ENCODE measurements around the gene NCBP1.
"Not testable (repeated sequence)": the region's sequence is repeated elsewhere in the genome, so short reads cannot be mapped to it uniquely, and the experiment has no call there.

The NCBP1 gene, protein sequence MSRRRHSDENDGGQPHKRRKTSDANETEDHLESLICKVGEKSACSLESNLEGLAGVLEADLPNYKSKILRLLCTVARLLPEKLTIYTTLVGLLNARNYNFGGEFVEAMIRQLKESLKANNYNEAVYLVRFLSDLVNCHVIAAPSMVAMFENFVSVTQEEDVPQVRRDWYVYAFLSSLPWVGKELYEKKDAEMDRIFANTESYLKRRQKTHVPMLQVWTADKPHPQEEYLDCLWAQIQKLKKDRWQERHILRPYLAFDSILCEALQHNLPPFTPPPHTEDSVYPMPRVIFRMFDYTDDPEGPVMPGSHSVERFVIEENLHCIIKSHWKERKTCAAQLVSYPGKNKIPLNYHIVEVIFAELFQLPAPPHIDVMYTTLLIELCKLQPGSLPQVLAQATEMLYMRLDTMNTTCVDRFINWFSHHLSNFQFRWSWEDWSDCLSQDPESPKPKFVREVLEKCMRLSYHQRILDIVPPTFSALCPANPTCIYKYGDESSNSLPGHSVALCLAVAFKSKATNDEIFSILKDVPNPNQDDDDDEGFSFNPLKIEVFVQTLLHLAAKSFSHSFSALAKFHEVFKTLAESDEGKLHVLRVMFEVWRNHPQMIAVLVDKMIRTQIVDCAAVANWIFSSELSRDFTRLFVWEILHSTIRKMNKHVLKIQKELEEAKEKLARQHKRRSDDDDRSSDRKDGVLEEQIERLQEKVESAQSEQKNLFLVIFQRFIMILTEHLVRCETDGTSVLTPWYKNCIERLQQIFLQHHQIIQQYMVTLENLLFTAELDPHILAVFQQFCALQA

DNA sequence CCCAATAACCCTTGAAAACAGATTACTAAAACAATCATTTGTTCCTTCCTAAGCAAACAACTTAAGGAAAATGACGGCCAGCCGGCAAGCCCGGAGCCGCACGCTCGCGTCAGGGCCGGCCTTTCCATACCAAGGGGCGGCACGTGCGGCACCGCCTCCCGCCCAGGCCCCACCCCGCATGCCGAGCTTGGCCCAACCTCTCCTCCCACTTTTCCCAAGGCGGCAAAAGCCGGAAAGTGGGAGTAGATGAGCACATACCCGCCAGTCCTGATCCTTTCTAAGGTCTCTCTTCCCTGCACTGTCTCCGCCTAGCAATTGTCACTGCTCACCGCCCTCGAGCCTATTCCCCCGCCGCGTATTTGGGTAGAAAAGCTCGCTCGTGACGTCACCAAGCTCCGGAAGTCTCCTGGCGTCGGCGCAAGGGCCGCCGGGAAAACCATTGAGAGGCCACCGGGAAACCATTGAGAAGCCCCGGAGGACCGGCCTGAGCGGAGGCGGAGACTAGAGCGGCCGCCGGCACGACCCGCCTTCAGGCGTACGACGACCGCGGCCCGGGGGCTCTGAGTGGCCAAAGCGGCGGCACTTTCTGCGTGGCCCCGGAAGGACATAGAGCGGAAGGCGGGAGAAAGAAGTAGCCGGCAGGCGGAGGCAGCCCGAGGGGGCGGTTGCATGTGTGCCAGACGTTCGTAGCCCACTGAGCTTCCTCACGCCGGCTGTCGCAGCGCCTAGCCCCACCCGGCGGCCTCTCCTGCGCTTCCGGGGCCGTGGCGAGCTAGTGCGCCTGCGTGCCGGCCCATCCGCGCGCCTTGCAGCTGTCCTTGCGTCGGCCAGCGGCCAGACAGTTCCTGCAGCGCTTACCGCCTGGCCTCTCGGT lies at the start of gene NCBP1, which contains the start of gene TSTD2:
Gene NCBP1 (plus strand): TSS at position 837 of the 874 bp plus-strand sequence. CDS start 61 bp downstream, outside the sequence.
Gene TSTD2 (minus strand): TSS at position 384 of the 874 bp plus-strand sequence. CDS start 5,806 bp downstream, outside the sequence.
- peak; percentile 97 for DNase-seq (ENCODE audit: low spot score)
- H3K27ac Mint-ChIP-seq = peak within 1 kb of the TSS; percentile 99
- peak within 1 kb of the TSS; percentile 95 for H3K4me3 Mint-ChIP-seq
- H3K36me3 Mint-ChIP-seq (ENCODE audit: low read depth) = peaks cover 14% of the 10 kb centered on the region
- H3K4me1 Mint-ChIP-seq (ENCODE audit: low read depth) = peaks cover 40% of the 10 kb centered on the region
- no peaks in the 10 kb centered on the region for H3K27me3 Mint-ChIP-seq (ENCODE audit: low read depth)
- H3K9me3 Mint-ChIP-seq = no peaks in the 10 kb centered on the region

DNA sequence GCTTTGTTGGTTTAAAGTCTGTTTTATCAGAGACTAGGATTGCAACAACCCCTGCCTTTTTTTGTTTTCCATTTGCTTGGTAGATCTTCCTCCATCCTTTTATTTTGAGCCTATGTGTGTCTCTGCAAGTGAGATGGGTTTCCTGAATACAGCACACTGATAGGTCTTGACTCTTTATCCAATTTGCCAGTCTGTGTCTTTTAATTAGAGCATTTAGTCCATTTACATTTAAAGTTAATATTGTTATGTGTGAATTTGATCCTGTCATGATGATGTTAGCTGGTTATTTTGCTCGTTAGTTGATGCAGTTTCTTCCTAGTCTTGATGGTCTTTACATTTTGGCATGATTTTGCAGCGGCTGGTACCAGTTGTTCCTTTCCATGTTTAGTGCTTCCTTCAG lies 48.8 kb upstream of the NCBP1 start:
- H3K9me3 Mint-ChIP-seq; H3K27me3 Mint-ChIP-seq (ENCODE audit: low read depth); H3K36me3 Mint-ChIP-seq (ENCODE audit: low read depth); H3K27ac Mint-ChIP-seq; H3K4me1 Mint-ChIP-seq (ENCODE audit: low read depth); DNase-seq (ENCODE audit: low spot score); H3K4me3 Mint-ChIP-seq: not testable (repeated sequence)

DNA sequence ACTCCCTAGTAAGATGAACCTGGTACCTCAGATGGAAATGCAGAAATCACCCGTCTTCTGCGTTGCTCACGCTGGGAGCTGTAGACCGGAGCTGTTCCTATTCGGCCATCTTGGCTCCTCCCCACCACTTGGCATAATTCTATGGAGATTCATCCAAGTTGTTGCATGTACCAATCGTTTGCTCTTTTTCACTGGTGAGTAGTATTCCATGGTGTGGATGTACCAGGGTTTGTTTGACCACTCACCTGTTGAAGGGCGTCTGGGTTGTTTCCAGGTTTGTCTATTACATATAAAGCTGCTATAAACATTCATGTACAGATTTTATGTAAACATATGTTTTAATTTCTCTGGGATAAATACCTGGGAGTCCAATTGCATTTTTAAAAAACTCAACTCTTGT lies 46.7 kb upstream of the NCBP1 start:
- not testable (repeated sequence) for H3K4me1 Mint-ChIP-seq (ENCODE audit: low read depth); H3K4me3 Mint-ChIP-seq; H3K36me3 Mint-ChIP-seq (ENCODE audit: low read depth); H3K27ac Mint-ChIP-seq; DNase-seq (ENCODE audit: low spot score); H3K27me3 Mint-ChIP-seq (ENCODE audit: low read depth); H3K9me3 Mint-ChIP-seq

DNA sequence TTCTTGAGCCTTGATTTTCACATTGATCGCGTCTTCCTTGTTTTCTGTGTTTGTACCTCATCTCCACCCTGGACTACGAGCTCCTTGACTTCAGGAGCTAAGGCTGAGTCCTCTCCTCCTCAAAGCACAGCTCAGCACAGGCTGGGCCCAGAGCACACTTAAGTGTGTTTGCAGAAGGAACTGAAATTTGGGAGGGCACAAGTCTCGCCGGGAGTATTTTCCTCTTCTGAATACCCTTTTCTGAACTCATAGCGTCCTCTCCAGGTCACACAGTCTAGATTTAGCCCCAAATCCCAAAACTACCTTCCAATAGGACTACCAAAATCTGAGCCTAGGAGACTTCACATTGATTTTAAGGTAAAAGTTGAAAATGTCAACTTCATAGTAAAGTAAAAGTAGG lies 42.1 kb upstream of the NCBP1 start:
- Mint-ChIP-seq H3K27ac (no peak overlapping the region), H3K4me3 (no peak overlapping the region), H3K27me3 (ENCODE audit: low read depth) (peaks cover 7% of the 10 kb centered on the region), H3K9me3 (peaks cover 8% of the 10 kb centered on the region), H3K4me1 (ENCODE audit: low read depth) (peaks cover 4% of the 10 kb centered on the region), H3K36me3 (ENCODE audit: low read depth) (no peaks in the 10 kb centered on the region)
- no peak for DNase-seq (ENCODE audit: low spot score)

GRCh38 chr9:97592126-97592525 lies 41.5 kb upstream of the NCBP1 start:
- peaks cover 4% of the 10 kb centered on the region for H3K4me1 Mint-ChIP-seq (ENCODE audit: low read depth)
- H3K36me3 Mint-ChIP-seq (ENCODE audit: low read depth) = no peaks in the 10 kb centered on the region
- peaks cover 7% of the 10 kb centered on the region for H3K27me3 Mint-ChIP-seq (ENCODE audit: low read depth)
- H3K9me3 Mint-ChIP-seq = peaks cover 5% of the 10 kb centered on the region
- no peak for DNase-seq (ENCODE audit: low spot score)
- H3K4me3 Mint-ChIP-seq = no peak overlapping the region
- H3K27ac Mint-ChIP-seq = no peak overlapping the region

- H3K4me1 Mint-ChIP-seq (ENCODE audit: low read depth) = peaks cover 9% of the 10 kb centered on the region
- peaks cover 9% of the 10 kb centered on the region for H3K27me3 Mint-ChIP-seq (ENCODE audit: low read depth)
- no peak overlapping the region for H3K27ac Mint-ChIP-seq
- no peak overlapping the region for H3K4me3 Mint-ChIP-seq
- H3K9me3 Mint-ChIP-seq = no peaks in the 10 kb centered on the region
- DNase-seq (ENCODE audit: low spot score) = no peak
- H3K36me3 Mint-ChIP-seq (ENCODE audit: low read depth) = peaks cover 2% of the 10 kb centered on the region
These were observed 39.7 kb upstream of the NCBP1 start for GRCh38 chr9:97593960-97594359.

DNA sequence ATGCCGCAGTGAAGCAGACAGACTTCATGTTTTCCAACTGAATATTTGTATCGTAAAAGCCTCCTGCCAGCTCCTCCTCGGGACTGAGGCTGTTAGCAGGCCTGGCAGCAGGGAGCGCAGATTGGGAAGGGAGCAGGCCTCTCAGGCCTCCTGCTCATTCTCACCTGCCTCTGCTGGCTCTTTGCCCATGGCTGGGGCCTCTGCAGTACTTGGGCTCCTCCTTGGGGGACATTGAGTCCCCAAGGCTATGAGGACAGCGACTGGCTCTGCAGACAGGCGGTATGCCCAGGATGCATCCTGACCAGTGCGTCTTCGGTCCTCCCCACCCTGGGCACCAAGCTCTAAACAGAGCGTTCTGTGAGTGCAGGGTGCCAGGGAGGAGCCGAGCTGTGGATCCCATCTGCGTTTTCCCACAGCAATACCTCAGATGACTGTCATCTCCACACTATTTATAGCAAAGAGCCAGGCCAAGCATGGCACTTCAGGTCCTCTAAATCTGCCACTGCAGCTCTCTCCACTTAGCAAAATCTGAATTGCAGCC lies 39.2 kb upstream of the NCBP1 start:
- Mint-ChIP-seq H3K36me3 (ENCODE audit: low read depth) (peaks cover 2% of the 10 kb centered on the region), H3K27me3 (ENCODE audit: low read depth) (peaks cover 9% of the 10 kb centered on the region), H3K4me1 (ENCODE audit: low read depth) (peaks cover 9% of the 10 kb centered on the region), H3K4me3 (no peak overlapping the region), H3K9me3 (no peaks in the 10 kb centered on the region), H3K27ac (no peak overlapping the region)
- DNase-seq (ENCODE audit: low spot score) = no peak

DNA sequence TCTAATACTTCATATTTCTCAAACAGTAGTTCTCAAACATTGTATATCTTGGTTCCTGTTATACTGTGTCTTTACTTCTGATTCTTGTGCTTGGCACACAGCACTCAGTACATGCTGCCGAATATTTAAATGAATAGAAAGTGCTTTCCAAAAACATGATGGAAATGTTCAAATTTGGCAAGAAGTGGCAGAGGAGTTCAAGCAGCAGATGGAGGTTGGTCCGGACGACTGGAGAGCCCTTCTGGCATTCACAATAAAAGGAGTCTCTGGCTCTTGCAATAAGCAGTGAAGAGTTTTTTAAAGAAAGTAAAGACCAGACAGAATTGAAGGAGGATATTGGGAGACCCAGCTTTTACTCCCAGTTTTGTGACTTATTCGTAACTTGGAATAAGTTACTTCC lies 36.7 kb upstream of the NCBP1 start:
- peaks cover 7% of the 10 kb centered on the region for H3K27me3 Mint-ChIP-seq (ENCODE audit: low read depth)
- H3K9me3 Mint-ChIP-seq = no peaks in the 10 kb centered on the region
- no peak for DNase-seq (ENCODE audit: low spot score)
- H3K4me1 Mint-ChIP-seq (ENCODE audit: low read depth) = peaks cover 9% of the 10 kb centered on the region
- H3K36me3 Mint-ChIP-seq (ENCODE audit: low read depth) = peaks cover 9% of the 10 kb centered on the region
- H3K4me3 Mint-ChIP-seq = no peak overlapping the region
- no peak overlapping the region for H3K27ac Mint-ChIP-seq

DNA sequence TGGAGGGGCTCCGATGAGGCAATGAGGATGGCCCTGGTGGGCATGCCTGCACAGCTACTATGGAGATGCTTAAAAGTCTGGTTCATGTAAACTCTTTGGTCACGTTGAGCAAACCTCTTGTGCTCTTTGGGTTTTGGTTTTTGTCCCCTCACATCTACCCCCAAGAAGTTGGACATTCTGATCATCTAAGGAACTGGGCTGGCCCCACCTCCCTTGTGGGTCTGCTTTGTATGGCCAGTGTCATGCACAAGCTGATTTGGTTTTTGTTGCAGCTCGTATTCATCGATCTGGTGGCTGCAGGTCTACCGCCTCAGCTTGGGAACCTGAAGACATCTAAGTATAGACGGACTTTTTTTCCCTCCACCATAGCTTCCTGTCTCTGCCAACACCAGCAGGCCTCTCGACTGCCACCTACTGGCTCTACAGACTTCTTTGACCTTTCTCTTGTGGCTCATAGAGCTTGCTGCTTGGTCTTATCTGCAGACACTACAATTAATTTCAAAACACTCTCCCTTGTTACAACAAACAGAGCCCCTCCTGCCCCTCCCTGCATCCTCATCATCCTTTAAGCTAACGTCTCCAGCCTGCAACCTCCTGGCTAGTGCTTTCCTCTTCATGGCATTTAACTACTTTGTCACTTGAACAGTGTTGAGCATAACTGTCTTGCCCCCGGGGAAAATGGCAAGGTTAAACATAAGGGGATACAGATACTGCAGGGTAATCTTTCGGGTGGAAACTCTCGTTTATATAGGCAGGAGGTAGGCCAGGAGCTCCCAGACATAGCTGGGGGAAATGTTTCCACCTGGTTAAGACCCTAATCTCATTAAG lies 34.9 kb upstream of the NCBP1 start:
- H3K27me3 Mint-ChIP-seq (ENCODE audit: low read depth) = peaks cover 3% of the 10 kb centered on the region
- peak overlapping the region; percentile 66 for H3K4me3 Mint-ChIP-seq
- no peaks in the 10 kb centered on the region for H3K9me3 Mint-ChIP-seq
- peaks cover 18% of the 10 kb centered on the region for H3K36me3 Mint-ChIP-seq (ENCODE audit: low read depth)
- H3K4me1 Mint-ChIP-seq (ENCODE audit: low read depth) = peaks cover 6% of the 10 kb centered on the region
- DNase-seq (ENCODE audit: low spot score) = peak; percentile 62
- peak overlapping the region; percentile 32 for H3K27ac Mint-ChIP-seq

DNA sequence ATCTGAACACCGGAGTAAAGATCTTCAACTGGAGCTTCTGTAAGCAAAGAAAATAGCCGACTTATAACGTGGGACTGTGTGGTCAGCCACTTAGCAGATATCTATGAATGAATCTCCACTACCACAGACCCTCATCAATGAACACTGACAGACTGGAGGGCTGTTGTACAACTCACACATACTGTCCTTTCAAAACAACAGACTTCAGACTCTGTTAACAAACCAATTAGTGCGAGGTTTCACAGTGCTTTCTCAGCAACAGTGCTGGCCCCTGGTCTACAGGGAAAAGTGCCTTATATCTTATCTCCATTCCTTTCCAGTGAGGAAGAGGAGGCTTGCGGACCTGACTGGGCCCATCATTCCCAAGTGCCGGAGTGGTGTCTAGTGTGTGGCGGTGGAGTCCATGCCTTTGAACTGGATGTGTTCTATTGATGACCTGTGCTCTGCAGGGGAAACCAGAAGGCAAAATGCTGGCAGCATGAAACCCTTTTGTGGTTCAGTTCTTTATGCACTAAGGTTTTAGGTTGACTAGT lies 34.2 kb upstream of the NCBP1 start:
- Mint-ChIP-seq H3K27me3 (ENCODE audit: low read depth) (peaks cover 2% of the 10 kb centered on the region), H3K9me3 (no peaks in the 10 kb centered on the region), H3K27ac (no peak overlapping the region), H3K4me1 (ENCODE audit: low read depth) (peaks cover 6% of the 10 kb centered on the region), H3K36me3 (ENCODE audit: low read depth) (peaks cover 21% of the 10 kb centered on the region), H3K4me3 (no peak overlapping the region)
- no peak for DNase-seq (ENCODE audit: low spot score)

GRCh38 chr9:97600531-97601227 lies 32.9 kb upstream of the NCBP1 start:
- Mint-ChIP-seq H3K27me3 (ENCODE audit: low read depth) (peaks cover 2% of the 10 kb centered on the region), H3K4me1 (ENCODE audit: low read depth) (peaks cover 6% of the 10 kb centered on the region), H3K9me3 (no peaks in the 10 kb centered on the region), H3K27ac (no peak overlapping the region), H3K4me3 (no peak overlapping the region), H3K36me3 (ENCODE audit: low read depth) (peaks cover 25% of the 10 kb centered on the region)
- DNase-seq (ENCODE audit: low spot score) = no peak

GRCh38 chr9:97601228-97601898 lies 32.3 kb upstream of the NCBP1 start:
- Mint-ChIP-seq H3K4me1 (ENCODE audit: low read depth) (peaks cover 6% of the 10 kb centered on the region), H3K4me3 (no peak overlapping the region)

More at GRCh38 chr9:97601228-97601898, 32.3 kb upstream of the NCBP1 start:
- Mint-ChIP-seq H3K27ac (no peak overlapping the region), H3K27me3 (ENCODE audit: low read depth) (peaks cover 2% of the 10 kb centered on the region), H3K9me3 (no peaks in the 10 kb centered on the region), H3K36me3 (ENCODE audit: low read depth) (peaks cover 25% of the 10 kb centered on the region)
- DNase-seq (ENCODE audit: low spot score) = no peak
